HG03565 (cell line): ENCODE data around the gene MEAK7.

Experiments used
- ATAC-seq: cut with Tn5 transposase; IDR thresholded peaks from one replicate; pipeline ENCODE4 v1.9.1; 2021; ENCODE audit warnings: mild to moderate bottlenecking, moderate library complexity; ENCODE audit not compliant: unreplicated experiment

The MEAK7 gene

GRCh38 chr16:84504420-84505248 is at the start of gene MEAK7:
Gene MEAK7 (minus strand): TSS chr16:84504659. CDS start chr16:84498086, 6,573 bp downstream.
- ATAC-seq = peak; percentile 93

GRCh38 chr16:84553873-84554399 is 49.5 kb upstream of the MEAK7 start:
- ATAC-seq = no peak

GRCh38 chr16:84552135-84552534 is 47.7 kb upstream of the MEAK7 start:
- no peak for ATAC-seq

GRCh38 chr16:84550096-84550495 is 45.6 kb upstream of the MEAK7 start:
- ATAC-seq = no peak

- no peak for ATAC-seq
Observed at GRCh38 chr16:84548971-84549844, 44.7 kb upstream of the MEAK7 start.

- no peak for ATAC-seq
Observed at GRCh38 chr16:84548508-84548907, 44.0 kb upstream of the MEAK7 start.

- ATAC-seq = no peak
Observed at GRCh38 chr16:84547546-84548061, 43.1 kb upstream of the MEAK7 start.

- ATAC-seq = no peak
Observed at GRCh38 chr16:84546669-84547545, 42.4 kb upstream of the MEAK7 start.

- no peak for ATAC-seq
Observed at GRCh38 chr16:84545114-84545737, 40.8 kb upstream of the MEAK7 start.

- no peak for ATAC-seq
Observed at GRCh38 chr16:84544031-84544773, 39.7 kb upstream of the MEAK7 start.

GRCh38 chr16:84543253-84543652 is 38.8 kb upstream of the MEAK7 start:
- no peak for ATAC-seq

- ATAC-seq = no peak
Observed at GRCh38 chr16:84541999-84542817, 37.7 kb upstream of the MEAK7 start.

GRCh38 chr16:84540194-84540593 is 35.7 kb upstream of the MEAK7 start:
- ATAC-seq = no peak

- no peak for ATAC-seq
Observed at GRCh38 chr16:84538222-84538840, 33.9 kb upstream of the MEAK7 start.

GRCh38 chr16:84537491-84538151 is 33.2 kb upstream of the MEAK7 start:
- no peak for ATAC-seq

- ATAC-seq = no peak
Observed at GRCh38 chr16:84535851-84536250, 31.4 kb upstream of the MEAK7 start.

GRCh38 chr16:84535408-84535807 is 30.9 kb upstream of the MEAK7 start:
- ATAC-seq = no peak
